ENCODE results near the gene DNAJC4. TPM values are rescaled to one million over a fixed set of nuclear protein-coding genes. Genes with fewer than 3 reads are reported as not detected.

The DNAJC4 gene
- total RNA-seq, 1 experiment from 2014 or later: 57.1 TPM

DNA sequence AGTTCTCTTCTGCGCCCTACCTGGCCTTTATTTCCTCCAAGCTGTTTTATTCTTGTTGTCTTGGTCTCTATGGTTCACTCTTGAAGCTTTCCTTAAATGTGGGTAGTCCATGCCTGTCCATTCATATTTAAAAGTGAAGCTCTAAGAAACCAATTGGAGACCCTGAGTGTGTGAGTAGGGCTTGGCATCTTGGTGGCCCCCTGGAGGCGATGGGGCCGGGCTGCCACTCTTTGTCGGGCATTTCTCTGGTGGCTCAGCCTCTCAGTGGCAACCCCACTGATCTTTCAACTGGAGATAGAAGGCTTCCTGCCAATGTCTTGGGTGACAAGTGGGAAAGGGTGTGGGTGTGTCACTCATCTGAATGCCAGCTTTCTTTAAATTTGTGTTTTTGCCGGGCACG is 13.5 kb upstream of the DNAJC4 start:
- H3F3A ChIP-seq (ENCODE audit: insufficient read depth, low read depth): peaks cover 34% of the 10 kb centered on the region
- H3K4me2 ChIP-seq: no peak overlapping the region
- H3K79me2 ChIP-seq (ENCODE audit: low read depth): no peaks in the 10 kb centered on the region
- DNase-seq: no peak
- H3K4me1 ChIP-seq (replicated peaks; ENCODE audit: insufficient read depth): no peaks in the 10 kb centered on the region
- H3K27ac ChIP-seq: no peak overlapping the region
- H3K36me3 ChIP-seq (ENCODE audit: low read depth): no peaks in the 10 kb centered on the region
- no TSS peak for BruUV-seq (replicated peaks)
- intact Hi-C loops (cut with micrococcal nuclease; ENCODE audit: unreplicated experiment): no loop called here
- TF ChIP-seq EZH2 (IDR thresholded peaks at IDR 0.05; ENCODE audit: low read depth): no peak
- TF ChIP-seq, protein P1, sequence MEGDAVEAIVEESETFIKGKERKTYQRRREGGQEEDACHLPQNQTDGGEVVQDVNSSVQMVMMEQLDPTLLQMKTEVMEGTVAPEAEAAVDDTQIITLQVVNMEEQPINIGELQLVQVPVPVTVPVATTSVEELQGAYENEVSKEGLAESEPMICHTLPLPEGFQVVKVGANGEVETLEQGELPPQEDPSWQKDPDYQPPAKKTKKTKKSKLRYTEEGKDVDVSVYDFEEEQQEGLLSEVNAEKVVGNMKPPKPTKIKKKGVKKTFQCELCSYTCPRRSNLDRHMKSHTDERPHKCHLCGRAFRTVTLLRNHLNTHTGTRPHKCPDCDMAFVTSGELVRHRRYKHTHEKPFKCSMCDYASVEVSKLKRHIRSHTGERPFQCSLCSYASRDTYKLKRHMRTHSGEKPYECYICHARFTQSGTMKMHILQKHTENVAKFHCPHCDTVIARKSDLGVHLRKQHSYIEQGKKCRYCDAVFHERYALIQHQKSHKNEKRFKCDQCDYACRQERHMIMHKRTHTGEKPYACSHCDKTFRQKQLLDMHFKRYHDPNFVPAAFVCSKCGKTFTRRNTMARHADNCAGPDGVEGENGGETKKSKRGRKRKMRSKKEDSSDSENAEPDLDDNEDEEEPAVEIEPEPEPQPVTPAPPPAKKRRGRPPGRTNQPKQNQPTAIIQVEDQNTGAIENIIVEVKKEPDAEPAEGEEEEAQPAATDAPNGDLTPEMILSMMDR (conservative IDR thresholded peaks at IDR 0.05): no peak
- H3K9me3 ChIP-seq (ENCODE audit: insufficient read depth, low read depth): no peaks in the 10 kb centered on the region
- H3K27me3 ChIP-seq (ENCODE audit: insufficient read depth, low read depth): no peaks in the 10 kb centered on the region
- H3K4me3 ChIP-seq: no peak overlapping the region
- ChIA-PET CTCF (interaction anchor here (0.6 kb wide), 1 partner anchor 13 kb away, joined by 3 read pairs; no protein-coding TSS in a partner anchor), POLR2A (ENCODE audit: unreplicated experiment) (no interaction called here)
- H2AFZ ChIP-seq: no peak overlapping the region
- H3K9me2 ChIP-seq (ENCODE audit: insufficient read depth): no peaks in the 10 kb centered on the region
- H4K20me1 ChIP-seq (ENCODE audit: insufficient read depth): no peaks in the 10 kb centered on the region

DNA sequence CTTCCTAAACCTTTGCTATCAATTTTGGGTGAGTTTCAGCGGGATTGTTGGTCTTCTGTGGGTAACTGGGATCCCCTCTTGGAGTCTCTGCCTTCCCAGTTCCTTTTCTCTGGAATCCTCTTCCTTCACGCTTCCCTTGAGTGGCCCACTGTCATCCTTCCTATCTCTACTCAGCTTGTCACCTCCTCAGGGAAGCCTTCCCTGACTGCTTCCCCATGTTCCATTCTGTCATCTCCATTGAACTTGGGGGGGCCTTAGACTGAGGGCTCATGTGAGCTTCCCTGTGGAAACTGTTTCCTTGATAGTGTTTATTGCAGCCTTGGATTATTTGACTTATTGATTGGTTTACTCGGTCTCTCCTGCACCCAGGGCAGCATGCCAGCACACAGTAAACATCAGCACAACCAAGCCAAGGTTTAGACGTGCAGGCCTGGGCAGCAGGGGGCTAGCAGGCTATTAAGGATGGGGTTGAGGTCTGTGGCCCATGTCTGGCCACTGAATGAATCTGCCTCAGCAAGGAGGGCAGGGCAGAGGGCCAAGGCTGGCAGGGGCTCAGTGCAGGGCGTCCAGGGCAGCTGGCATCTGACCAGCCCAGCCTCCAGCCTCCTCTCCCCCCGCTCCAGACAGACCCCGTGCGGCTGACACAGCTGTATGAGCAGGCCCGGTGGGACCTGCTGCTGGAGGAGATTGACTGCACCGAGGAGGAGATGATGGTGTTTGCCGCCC is 11.6 kb upstream of the DNAJC4 start:
- H3K79me2 ChIP-seq (ENCODE audit: low read depth): no peaks in the 10 kb centered on the region
- H3K9me3 ChIP-seq (ENCODE audit: insufficient read depth, low read depth): no peaks in the 10 kb centered on the region
- H4K20me1 ChIP-seq (ENCODE audit: insufficient read depth): no peaks in the 10 kb centered on the region; the same call in 1 of the 2 replicates
- no peak overlapping the region for H2AFZ ChIP-seq
- H3K27ac ChIP-seq: no peak overlapping the region
- BruUV-seq (replicated peaks): no TSS peak
- no peaks in the 10 kb centered on the region for H3K36me3 ChIP-seq (ENCODE audit: low read depth)
- no peak for TF ChIP-seq EZH2 (IDR thresholded peaks at IDR 0.05; ENCODE audit: low read depth)
- TF ChIP-seq, protein P1 (conservative IDR thresholded peaks at IDR 0.05): no peak
- H3K4me2 ChIP-seq: no peak overlapping the region
- H3K9me2 ChIP-seq (ENCODE audit: insufficient read depth): no peaks in the 10 kb centered on the region
- no peaks in the 10 kb centered on the region for H3K27me3 ChIP-seq (ENCODE audit: insufficient read depth, low read depth)
- DNase-seq: no peak
- H3K4me1 ChIP-seq (replicated peaks; ENCODE audit: insufficient read depth): no peaks in the 10 kb centered on the region
- H3F3A ChIP-seq (ENCODE audit: insufficient read depth, low read depth): peaks cover 31% of the 10 kb centered on the region
- POLR2A ChIA-PET (ENCODE audit: unreplicated experiment): no interaction called here
- intact Hi-C loops (cut with micrococcal nuclease; ENCODE audit: unreplicated experiment): no loop called here
- CTCF ChIA-PET: no interaction called here
- no peak overlapping the region for H3K4me3 ChIP-seq

DNA sequence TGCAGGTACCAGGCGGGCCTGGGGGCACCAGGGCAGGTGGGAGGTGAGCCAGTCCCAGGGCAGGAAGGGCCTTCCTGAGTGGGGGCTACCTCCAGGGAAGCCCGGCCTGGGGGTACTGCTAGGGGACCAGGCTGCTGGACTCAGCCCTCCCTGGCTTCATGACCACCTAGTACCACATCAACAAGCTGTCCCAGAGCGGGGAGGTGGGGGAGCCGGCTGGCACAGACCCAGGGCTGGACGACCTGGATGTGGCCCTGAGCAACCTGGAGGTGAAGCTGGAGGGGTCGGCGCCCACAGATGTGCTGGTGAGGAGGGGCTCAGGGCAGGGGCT is 11.0 kb upstream of the DNAJC4 start:
- Histone ChIP-seq H3K4me2 (no peak overlapping the region), H3K36me3 (ENCODE audit: low read depth) (no peaks in the 10 kb centered on the region), H3K4me1 (replicated peaks; ENCODE audit: insufficient read depth) (no peaks in the 10 kb centered on the region), H3K9me3 (ENCODE audit: insufficient read depth, low read depth) (no peaks in the 10 kb centered on the region), H4K20me1 (ENCODE audit: insufficient read depth) (no peaks in the 10 kb centered on the region; the same call in 1 of the 2 replicates), H3K4me3 (no peak overlapping the region), H3K9me2 (ENCODE audit: insufficient read depth) (no peaks in the 10 kb centered on the region), H3K27ac (no peak overlapping the region), H3K27me3 (ENCODE audit: insufficient read depth, low read depth) (no peaks in the 10 kb centered on the region), H2AFZ (no peak overlapping the region), H3F3A (ENCODE audit: insufficient read depth, low read depth) (peaks cover 33% of the 10 kb centered on the region), H3K79me2 (ENCODE audit: low read depth) (no peaks in the 10 kb centered on the region)
- intact Hi-C loops (cut with micrococcal nuclease; ENCODE audit: unreplicated experiment): no loop called here
- TF ChIP-seq EZH2 (IDR thresholded peaks at IDR 0.05; ENCODE audit: low read depth): no peak
- TF ChIP-seq, protein P1 (conservative IDR thresholded peaks at IDR 0.05): no peak
- ChIA-PET POLR2A (ENCODE audit: unreplicated experiment) (no interaction called here), CTCF (no interaction called here)
- BruUV-seq (replicated peaks): no TSS peak
- DNase-seq: no peak

All from PC-9 (cell line).